CD4-positive, alpha-beta T cell treated with Interleukin-2 at 100 ng/mL for 4 hours (primary cell): ENCODE measurements around the gene OAS2.

Experiments
- DNase-seq: peaks from one replicate; pipeline ENCODE4 v3.0.0-alpha.2; 2020; ENCODE audit warnings: low spot score

OAS2 gene

GRCh38 chr12:113021500-113021899 lies 43.2 kb downstream of the OAS2 start:
- no peak for DNase-seq

DNA sequence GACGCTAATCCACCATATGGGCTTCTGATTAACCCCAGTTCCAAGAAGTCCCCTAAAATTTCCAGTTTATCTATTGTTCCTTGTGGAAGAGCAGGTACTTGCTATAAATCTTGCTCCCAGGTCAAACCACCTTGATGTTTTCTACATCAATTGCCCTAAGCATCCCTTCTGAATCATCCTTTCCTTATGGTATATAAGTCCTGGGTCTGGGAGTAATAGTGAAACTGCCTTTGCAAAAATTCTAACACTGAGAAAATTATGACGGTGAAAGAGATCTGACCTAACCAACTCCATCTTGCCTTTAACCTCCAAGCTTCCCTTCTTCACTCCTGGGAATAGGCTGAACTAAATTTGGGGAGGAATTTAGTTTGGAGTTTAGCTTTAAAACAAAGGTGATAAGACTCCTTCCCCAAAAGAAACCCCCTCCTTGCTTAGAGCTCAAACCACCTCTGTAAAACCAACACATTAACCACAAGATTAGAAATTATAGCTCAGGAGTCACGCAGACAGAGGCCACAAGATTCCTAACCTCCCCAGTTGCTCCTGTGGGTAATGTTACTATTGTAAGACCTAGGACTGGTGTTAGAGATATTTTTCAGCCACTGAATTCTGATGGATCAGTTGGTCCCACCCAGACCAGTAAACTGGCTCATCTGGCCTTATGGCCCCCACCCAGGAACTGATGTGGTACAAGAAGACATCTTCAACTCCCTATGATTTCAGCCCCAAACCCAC lies 44.4 kb downstream of the OAS2 start:
- no peak for DNase-seq

GRCh38 chr12:113027726-113028125 lies 49.4 kb downstream of the OAS2 start:
- DNase-seq: no peak

DNA sequence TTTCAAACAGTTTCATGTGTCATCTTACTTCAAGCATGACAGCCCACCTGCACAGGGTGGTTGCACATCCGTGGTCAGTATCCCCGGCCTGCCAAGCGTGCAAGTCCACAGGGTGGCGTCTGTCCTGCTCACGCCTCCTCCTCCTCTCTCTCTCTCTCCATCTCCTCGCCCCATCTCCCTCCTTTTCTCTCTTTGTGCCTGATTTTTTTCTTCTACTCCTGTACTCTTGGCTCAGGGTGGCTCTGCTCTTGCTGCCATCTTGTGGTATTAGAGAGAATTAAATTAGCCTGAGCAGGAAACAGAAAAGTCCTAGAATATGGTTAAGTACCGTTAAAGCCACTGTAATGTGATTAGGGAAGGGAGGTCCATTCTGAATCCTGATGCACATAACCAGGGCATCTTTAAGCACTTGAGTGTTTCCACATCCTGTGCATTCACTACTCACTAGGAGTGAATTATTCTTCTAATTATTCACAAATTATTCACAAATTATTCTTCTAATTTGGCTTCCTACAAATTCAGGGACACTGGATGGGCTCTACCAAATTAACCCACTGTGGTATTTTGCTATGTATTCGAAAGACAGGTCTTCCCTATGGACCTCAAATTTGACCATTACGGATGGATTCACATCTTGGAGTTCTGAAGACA lies 52.7 kb downstream of the OAS2 start:
- DNase-seq: peak; percentile 46

DNA sequence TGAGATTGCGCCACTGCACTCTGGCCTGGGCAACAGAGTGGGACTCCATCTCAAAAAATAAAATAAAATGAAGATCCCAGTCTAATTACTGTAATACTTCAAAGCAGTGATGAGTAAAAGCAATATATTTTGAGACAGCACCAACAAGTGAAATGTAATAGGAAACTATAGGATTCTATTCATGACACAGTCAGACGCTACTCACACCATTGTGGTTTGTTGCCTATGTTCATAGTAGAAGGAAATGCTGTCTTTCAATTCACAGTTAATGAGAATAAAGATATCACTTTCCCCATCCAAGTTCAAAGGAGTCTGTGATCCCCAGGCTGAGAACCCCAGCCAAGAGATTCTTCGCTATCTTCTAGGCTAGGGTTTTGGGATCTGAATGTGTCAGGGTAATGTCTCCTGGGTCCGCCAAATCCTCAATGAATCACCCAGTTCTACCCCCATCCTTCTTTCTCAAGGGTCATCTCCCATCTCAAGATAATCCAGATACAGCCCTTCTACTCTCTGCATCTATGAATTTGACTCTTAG lies 61.7 kb downstream of the OAS2 start:
- no peak for DNase-seq

- no peak for DNase-seq
Observed at GRCh38 chr12:113040722-113041171, 62.4 kb downstream of the OAS2 start.

- no peak for DNase-seq
Observed at GRCh38 chr12:113041560-113041959, 63.2 kb downstream of the OAS2 start.

DNA sequence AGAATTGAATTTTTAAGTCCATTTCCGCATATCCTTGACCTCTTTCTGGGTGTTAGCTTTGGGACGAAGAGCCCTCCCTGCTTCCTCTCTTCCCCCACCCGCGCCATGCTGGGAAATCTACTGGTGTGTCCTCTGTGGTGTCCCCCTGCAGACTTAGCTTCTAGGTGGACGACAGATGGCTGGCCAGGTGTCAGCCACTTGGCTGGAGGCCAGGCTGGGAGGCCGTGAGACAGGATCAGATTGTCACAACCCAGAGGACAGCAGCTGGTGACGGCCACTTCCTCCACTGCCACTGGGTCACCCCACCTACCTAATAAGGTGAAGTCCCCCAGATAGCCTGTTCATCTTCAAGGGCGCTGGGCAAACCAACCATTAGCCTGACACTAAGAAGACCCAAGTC lies 64.9 kb downstream of the OAS2 start:
- no peak for DNase-seq

DNA sequence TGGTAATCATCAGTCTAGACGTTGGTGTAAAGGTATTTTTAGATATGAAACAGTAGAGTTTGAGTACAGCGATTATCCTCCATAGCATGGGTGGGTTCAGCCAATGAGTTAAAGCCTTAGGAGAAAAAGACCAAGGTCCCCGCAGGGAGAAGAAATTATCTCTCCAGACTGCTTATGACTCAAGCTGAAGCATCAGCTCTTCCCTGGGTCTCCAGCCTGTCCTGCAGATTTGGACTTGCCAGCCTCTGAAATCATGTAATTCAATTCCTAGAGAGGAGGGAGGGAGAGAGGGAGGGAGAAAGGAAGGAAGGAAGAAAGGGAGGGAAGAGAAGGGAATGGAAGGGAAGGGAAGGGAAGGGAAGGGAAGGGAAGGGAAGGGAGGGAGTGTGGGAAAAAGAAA lies 66.2 kb downstream of the OAS2 start:
- no peak for DNase-seq

DNA sequence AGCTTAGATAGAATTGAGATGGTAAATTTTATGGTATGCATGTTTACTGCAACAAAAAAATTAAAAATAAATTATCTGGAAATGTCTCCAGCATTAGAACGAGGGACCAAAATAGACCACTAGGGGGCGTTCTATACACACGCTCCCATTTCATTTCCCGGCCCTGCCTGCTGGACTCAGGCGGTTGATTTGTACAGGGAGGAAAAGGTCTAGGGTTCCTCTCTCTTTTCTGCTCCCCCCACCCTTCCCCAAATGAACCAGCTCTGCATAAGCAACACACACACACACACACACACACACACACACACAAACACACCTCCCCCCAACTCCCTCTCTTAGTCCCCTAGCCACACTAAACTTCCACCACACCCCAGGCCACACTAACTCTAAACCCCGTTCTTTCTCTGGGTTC lies 70.4 kb downstream of the OAS2 start:
- DNase-seq: peak; percentile 81

DNA sequence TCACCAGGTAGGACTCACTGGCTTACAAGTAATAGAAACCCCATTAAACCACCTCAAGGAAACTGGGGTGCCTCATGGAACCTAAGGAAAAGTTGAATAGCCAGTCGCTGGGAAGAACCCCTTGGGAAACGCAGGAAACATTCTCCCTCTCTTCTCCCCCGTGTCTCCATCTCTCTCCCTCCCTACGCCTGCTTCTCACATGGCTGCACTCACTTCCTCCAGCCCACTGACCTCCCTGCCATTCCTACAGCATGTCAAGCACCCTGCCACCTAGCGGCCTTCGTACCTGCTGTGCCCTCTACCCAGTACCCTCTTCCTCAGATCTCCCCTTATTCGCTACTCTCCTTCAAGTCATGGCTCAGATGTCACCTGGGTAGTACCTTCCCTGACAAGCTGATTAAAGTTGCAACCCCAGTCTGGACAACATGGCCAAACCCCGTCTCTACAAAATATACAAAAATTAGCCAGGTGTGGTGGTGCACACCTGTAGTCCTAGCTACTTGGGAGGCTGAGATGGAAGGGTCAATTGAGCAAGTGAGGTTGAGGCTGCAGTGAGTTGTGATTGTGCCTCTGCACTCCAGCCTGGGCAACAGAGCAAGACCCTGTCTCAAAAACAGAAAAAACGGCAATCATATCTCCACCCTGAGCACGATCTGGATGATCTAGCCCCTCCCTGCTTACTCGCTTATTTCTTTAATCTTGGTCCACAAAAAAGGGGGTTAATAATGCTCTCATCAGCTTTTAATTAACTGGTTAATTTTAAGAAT lies 71.8 kb downstream of the OAS2 start:
- DNase-seq: no peak

- DNase-seq: no peak
Observed at GRCh38 chr12:113050795-113051194, 72.5 kb downstream of the OAS2 start.

- no peak for DNase-seq
Observed at GRCh38 chr12:113051759-113052158, 73.4 kb downstream of the OAS2 start.

GRCh38 chr12:113052326-113052725 lies 74.0 kb downstream of the OAS2 start:
- DNase-seq: no peak

- DNase-seq: no peak
Observed at GRCh38 chr12:113054948-113055486, 76.7 kb downstream of the OAS2 start.

DNA sequence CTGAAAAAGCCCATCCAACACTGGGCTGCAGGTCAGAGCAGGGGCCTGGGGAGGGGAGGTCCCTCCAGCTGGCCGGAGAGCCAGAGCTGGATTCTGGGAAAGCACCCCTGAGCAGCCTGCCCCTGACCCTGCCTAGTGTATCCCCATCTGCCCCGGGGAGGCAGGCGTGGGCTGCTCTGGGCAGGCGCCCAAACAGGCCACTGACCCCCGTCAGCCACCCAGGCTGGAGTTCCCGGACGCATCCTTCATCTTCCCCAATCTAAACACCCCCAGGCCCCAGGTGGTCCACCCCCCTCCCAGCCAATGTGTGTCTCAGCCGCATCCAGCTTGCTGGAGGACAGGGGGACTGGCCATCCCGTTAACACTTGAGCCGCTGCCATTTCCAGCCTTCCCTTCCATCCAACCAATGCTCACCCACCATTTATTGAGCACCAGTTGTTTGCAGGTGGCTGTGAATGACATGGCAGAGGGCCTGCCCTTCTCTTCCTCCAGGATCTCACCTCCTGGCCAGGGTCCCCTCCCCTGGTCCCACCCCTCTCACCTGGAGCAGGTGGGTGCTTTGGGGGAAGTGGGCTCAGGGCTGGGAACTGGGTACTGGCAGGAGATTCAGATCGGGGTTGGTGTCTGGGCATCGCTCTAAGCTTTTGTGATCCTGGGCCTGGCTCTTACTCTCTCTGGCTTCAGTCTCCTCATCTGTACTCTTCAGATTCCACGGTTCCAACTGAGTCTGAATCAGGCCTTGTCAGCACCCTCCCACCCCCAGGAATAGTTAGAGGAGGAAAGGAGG lies 77.5 kb downstream of the OAS2 start:
- DNase-seq: no peak

DNA sequence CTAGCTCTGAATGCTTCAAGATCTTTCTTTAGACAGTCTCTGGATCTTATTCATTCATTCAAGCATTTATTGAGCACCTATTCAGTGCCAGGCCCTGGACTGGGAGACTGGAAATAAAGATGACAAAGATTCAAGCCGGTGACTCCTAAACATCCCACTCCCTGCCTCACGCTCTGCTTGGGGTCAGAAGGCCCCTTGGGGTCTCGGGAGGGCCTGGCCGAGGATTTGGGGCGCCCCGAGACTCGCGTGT lies 78.0 kb downstream of the OAS2 start:
- no peak for DNase-seq

GRCh38 chr12:113056631-113057488 lies 78.5 kb downstream of the OAS2 start, which contains the start of gene DTX1:
Gene DTX1 (plus strand): TSS chr12:113056730. CDS start chr12:113058193, 1,463 bp downstream.
- peak; percentile 20 for DNase-seq

- DNase-seq: no peak
Observed at GRCh38 chr12:113057565-113058485, 79.5 kb downstream of the OAS2 start.

GRCh38 chr12:113058553-113058952 lies 80.2 kb downstream of the OAS2 start:
- no peak for DNase-seq
